ENCODE data around the gene FBXW11.
"Not testable (repeated sequence)": the region's sequence is repeated elsewhere in the genome, so short reads cannot be mapped to it uniquely, and the experiment has no call there.

FBXW11 gene

DNA sequence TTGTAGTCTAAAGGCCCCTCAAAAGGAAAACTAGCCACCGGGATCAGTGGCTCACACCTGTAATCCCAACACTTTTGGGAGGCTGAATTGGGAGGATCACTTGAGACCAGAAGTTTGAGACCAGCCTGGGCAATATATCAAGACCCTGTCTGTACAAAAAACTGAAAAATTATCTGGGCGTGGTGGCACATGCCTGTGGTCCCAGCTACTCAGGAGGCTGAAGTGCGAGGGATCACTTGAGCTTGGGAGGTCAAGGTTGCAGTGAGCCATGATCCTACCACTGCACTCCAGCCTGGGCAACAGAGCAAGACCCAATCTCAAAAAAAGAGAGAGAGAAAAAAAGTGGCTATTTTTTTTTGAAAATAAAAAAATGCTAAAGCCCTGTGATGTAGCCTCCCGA, 55.2 kb downstream of the FBXW11 start:
- no peak for DNase-seq

DNA sequence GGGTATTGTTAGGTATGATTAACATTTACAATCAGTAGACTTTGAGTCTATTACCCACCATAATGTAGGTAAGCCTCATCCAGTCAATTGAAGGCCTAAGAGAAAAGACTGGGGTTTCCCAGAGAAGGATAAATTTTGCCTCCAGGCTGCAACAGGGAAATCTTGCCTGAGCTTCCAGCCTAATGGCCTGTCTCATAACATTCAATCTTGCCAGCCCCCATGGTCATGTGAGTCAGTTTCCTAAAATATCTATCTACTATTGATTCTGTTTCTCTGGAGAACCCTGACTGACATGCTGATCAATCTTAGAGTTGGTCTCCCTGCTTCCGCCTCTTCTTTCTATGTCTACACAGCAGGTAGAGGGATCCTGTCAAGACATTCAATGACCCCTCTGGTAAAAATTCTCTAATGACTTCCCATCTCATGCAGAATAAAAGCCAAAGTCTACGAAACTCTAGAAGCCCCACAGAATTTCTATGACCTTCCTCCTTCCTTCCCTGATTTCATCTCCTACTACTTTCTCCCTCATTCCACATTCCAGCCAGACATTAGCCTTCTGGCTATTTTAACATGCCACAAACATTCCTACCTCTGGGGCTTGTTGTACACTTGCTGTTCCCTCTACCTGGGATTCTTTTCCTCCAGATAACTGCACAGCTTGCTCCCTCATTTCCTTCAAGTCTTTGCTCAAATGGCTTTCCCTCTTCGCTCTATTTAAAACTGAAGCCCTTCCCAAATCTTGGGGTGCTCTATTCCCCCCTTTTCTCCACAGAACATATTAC, 60.2 kb downstream of the FBXW11 start:
- no peak for DNase-seq

DNA sequence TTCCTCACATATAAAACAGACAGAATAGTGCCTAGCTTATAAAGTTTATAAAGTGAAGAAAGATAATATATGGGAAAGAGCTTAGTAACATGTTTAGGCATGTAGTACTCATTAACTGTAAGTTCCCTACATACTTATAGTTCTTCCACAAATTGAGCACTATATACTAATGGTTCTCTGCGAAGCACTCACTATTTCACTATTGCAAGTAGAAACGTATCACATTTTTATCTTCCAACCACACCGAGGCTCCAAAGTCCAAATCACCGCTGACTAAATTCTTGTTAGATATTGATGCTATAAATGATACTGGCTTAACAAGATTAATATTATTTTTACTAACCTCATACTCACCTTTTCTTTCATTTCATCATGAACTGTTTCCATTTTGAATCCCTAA, 61.0 kb downstream of the FBXW11 start:
- DNase-seq, result no peak

DNA sequence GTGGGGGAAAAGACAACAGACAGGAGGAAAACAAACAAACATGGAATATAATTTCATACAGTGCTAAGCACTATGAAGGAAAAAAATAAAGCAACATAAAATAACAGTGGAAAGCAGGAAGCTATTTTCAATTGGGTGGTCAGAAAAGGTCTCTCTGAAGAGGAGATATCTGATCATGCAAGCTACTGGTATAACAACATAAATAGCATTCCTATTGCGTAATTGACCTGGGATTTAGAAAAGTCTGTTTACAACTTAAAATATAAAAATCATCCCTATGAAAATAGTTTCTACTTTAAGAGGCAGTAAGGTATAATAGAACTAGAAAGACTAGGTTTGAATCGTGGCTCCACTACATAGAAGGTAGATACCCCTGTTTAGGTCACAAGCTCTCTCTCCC, 61.4 kb downstream of the FBXW11 start:
- peak; percentile 19 for DNase-seq

DNA sequence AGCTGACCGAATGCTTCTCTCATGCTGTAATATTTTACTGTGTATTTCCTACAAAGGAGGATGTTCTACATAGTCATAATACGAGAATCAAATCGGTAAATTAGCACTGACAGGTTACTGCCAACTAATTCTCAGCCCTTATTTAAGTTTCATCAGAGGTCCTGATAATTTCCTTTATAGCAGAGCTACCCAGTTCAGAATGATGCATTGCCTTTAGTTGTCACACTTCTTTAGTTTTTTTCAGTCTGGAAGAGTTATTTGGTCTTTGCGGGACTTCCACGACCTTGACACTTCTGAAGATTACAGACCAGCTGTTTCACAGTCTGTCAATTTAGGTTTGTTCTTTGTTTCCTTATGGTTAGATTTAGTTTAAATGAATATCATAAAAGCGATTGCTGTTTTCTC, 64.3 kb downstream of the FBXW11 start:
- DNase-seq, result not testable (repeated sequence)

DNA sequence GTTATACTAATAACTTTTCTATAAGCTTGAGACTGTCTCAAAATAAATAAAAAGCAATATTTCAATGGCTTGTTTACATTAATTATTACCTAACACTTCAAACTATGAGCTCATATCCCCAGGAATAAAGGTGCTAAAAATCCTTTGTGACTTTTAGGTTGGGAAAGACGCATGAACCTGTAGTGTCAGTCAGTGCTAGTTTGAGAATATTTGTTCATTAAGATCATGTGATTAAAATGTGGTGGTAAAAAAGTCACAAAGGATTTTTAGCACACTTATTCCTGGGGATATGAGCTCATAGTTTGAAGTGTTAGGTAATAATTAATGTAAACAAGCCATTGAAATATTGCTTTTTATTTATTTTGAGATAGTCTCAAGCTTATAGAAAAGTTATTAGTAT, 64.8 kb downstream of the FBXW11 start:
- DNase-seq, result not testable (repeated sequence)

DNA sequence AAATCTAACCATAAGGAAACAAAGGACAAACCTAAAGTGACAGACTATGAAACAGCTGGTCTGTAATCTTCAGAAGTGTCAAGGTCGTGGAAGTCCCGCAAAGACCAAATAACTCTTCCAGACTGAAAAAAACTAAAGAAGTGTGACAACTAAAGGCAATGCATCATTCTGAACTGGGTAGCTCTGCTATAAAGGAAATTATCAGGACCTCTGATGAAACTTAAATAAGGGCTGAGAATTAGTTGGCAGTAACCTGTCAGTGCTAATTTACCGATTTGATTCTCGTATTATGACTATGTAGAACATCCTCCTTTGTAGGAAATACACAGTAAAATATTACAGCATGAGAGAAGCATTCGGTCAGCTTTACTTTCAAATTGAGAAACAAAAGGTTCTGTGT, 65.2 kb downstream of the FBXW11 start:
- not testable (repeated sequence) for DNase-seq

DNA sequence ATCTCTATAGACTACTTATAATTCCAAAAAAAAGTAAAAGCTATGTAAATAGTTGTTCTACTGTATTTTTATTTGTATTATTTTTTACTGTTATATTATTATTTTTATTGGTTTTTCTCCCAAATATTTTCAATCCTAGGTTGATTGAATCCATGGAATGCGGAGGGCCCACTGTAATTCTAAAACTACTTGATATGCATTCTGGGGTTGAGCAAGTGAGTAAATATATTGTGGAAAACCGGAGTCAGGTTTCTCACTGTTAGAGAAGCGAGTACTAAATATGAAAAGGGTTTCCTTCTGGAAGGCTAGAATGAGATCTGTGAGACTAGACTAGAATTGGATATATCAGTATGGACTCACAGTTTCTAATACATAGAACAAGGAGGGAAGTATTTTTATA, 66.5 kb downstream of the FBXW11 start:
- no peak for DNase-seq

DNA sequence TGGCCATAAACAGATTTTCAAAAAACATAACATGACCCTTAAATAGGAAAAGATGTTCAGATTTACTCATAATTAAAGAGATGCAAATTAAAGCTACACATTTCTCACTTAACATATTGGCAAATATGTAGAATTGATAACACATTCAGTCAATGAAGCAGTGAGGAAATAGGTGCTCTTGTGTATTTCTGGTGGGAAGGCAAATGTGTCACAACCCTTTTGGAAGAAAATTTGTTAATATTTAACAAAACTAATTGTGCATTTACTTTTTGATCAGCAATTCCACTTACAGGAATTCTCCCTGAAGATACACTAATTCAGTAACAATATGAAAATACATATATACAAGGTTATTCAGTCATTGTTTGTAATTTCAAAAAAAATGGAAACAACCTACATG, 68.1 kb downstream of the FBXW11 start:
- no peak for DNase-seq

DNA sequence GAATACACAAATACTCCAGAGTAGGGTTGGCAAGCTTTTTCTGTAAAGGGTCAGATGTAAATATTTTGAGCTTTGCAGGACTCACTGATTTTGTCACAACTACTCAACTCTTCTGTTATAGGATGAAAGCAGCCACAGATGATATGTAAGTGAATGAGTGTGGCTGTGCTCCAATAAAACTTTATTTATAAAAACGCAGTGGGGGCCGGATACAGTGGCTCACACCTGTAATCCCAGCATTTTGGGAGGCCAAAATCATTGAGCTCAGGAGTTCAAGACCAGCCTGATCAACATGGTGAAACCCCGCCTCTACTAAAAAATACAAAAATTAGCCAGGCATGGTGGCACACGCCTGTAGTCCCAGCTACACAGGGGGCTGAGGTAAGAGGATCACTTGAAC, 69.1 kb downstream of the FBXW11 start:
- no peak for DNase-seq

DNA sequence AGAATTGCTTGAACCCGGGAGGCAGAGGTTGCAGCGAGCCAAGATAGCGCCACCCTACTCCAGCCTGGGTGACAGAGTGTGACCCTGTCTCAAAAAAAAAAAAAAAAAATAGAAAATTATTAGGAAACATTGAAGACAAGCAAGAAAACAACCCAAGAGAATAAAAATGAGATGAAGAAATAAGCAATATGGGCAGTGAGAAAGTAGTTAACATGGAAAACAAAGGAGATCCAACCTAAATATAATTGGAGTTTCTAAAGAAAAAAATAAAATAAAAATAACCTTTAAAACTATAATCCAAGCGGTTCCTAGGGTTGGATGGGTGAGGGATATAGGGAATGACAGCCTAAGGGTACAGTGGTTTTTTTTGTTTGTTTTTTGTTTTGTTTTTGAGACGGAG, 71.9 kb downstream of the FBXW11 start:
- DNase-seq, result no peak

DNA sequence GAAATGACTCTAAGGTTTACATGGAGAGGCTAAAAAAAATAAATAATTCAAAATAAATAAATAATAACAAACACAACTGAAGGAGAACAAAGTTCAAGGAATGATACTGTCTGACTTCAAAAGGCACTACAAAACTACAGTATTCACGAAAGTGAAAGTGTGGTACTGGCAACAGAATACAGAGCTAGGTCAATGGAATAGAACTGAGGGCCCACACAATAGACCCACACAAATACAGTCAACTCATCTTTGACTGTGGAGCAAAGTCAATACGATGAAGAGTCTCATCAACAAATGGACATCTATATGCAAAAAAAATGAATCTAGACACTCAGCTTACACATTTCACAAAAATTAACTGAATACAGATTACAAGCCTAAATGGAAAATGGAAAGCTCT, 75.3 kb downstream of the FBXW11 start:
- no peak for DNase-seq

DNA sequence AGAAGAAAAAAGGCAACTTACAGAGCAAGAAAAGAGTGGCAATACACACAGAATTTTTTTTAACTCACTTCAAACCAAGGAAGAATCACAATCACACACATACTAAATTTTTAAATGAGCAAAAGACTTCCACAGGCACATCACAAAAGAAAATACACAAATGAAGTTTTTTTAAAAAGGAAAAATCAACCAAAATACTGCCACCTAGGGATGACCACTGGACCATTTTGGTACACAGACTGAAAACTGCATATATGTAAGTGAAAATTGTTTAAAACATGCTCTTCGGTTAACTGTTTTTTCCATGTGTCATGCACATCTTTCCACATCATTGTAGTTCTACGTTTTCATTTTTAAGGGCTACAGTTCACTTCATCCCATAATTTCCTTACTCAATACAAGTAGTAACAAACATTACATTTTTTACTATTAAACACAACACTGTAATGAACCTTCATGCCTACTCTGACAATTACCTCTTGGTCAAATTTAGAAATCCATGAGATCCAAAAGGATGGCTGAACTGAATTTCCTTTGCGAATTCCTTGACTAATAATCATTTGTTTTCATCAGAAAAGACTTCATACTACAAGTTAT, 79.0 kb downstream of the FBXW11 start:
- peak; percentile 4 for DNase-seq

DNA sequence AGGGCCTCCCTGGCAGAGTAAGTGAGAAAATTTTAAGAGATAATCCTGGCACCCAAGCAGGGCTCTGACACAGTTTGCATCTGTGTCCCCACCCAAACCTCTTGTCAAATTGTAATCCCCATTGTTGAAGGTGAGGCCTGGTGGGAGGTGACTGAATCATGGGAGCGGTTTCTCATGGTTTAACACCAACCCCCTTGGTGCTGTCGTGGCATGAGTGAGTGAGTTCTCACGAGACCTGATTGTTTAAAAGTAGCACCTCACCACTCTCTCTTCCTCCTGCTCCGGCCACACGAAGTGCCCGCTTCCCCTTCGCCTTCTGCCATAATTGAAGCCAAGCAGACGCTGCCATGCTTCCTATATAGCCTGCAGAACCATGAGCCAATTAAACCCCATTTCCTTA, 80.1 kb downstream of the FBXW11 start:
- DNase-seq, result peak; percentile 78

DNA sequence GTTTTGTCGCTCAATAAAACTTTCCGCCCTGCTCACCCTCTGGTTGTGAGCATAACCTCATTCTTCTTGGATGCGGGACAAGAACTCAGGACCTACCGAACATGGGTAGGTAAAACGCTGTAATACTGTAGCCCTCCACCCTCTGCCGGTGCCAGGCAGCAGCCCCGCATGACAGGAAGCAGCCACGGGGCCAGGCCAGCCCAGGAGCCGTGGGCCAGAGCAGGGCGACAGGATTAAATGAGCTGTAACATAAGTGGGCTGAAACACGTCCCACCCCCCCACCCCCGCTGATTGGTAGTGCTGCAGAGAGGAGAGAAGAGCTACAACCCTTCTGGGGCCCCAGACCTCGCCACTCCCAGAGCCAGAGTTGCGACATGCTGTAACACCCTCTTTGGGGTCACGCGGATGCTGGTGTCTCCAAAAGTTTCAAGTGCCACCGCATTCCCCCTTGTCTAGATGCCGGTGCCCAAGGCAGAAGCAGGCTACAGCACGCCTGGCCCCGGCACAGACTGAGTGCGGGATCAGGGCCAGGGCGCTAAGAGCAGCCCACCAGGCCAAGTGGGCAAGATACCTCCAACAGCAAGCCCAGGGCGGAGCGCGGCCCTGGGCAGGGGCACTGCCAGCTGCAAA, 81.8 kb downstream of the FBXW11 start:
- DNase-seq, result no peak

DNA sequence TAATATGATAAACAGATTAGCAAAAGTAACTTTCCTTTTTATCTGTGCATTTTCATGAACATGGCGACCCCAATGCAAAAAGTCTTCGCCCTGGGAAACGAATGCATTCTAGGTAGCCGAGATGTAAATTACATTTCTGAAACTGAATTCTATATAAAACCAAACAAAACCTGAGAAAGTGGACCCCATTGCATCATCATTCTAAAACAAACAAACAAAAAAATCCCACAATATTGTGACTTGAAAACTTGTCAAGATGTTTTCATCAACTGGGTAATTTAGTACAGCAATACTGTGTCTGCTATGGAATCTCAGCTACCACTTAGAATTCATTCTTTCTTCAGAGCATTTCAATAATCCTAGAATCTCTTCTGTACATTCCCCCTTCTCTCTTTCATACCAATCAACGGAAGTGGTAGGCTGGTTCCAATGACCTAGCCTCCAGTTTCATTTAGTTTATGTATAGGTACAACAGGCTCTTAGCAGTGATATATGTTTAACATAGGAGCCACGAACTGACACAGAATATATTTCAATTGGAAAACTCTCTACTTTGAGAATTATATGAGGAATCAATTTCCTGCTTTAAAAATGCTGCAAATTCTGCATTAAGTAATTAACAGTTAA, 85.6 kb downstream of the FBXW11 start:
- DNase-seq, result no peak

DNA sequence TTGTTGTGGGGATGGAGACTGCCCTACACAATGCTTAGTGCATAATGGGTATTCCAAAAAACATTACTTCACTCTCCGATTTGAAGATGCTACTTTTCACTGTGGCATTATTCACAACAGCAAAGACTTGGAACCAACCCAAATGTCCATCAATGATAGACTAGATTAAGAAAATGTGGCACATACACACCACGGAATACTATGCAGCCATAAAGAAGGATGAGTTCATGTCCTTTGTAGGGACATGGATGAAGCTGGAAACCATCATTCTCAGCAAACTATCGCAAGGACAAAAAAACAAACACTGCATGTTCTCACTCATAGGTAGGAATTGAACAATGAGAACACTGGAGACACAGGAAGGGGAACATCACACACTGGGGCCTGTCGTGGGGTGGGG, 90.7 kb downstream of the FBXW11 start:
- not testable (repeated sequence) for DNase-seq

DNA sequence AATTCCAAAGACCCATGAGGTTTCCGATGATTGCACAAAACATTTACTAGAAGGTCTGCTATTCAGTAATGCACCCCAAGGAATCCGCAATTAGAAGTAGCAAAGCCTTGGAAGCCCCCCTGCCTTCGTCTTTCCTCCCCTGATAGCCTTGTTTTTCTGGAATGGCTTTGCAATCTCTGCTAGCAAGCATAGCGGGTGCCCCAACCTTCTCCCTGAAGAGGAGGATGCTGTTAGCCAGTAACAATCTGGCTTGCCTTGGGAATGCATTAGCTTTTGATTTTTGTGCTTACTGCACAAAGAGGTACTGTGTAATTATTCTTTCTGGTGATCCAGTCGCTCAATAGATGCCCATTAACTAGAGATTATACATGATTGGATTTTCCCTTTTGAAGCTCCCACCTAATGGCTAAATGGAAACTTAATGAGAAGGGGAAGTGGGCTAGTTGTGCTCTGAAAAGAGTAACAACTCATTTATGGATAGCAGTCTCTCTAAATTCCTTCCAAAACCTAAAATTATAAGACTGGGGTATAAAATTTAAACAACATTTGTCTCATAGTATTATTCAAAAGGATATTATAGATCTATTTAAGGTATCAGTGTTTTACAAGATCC, 91.6 kb downstream of the FBXW11 start:
- no peak for DNase-seq

DNA sequence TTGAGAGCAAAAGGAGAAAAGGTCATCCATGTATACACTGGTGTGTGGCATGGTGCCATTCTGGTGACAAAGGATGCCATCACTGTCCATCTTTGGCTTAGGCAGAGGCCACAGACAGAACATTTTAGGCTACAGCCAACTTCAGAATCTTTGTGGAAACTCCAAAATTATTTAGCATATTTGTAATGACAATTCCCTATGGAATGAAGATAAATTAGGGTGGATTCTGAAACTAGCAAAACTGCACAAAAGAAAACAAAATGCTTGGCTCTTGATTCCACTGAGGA, 92.5 kb downstream of the FBXW11 start:
- DNase-seq, result no peak

DNA sequence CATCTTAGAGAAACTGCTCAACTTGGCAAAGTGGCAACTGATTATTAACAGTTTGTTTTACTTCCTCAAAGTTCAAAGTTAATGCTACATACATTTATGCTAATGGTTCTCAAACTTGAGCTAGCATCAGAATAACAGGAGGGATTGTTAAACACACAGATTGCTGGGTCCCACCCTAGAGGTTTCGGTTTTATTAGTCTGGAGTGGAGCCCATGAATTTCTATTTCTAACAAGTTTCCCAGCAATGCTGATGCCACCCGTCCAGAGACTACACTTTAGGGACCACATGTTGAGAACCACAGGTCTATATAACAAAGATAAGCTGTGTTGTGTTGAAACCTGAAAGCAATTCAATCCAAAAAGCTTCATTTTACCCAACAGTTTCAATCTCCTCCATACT, 95.3 kb downstream of the FBXW11 start:
- DNase-seq, result no peak

DNA sequence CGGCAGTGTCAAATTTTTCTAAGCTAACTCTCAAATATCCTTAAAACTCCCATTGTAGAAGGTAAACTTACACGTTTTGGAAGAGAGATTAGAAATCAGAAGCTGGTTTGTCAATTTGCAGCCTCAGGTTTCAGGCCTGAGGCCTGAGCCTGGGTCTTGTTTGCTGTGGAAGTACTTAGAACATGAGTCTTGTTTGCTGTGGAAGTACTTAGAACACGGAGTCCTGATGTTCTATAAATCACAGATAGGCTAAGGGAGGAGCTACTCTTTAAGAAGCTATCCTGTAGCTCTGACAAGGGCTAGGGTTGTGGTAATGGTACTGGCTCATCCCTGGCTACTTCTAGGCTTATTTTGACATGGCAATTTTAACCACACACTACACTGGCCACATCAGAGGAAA, 97.8 kb downstream of the FBXW11 start:
- no peak for DNase-seq

DNA sequence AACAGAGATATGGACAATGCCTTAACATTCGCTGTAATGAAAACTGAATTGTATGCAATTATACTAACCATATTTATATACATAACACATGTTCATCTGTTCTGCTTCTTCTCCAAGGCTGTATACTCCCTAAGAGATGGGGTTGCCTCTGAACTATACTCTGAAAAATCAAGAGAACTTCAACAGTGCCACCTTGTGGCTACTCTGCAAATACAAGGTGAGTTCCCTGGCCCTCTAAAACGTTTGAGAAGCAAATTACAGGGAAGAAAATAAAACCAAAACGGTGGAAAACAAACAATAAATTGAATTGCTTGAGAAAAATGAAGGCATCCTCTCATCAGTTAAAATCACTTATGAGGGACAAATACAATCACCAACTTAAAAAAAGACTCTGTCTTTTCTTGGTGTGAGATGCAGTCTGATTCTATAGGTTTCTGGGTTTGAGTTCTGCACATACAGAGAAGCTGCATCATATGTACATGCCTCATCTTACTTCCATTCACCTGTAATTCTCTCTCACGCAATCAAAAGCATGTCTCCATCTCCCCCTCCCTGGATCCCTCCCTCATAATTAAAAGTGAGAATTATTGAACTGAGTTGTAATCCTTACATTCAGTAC, 98.6 kb downstream of the FBXW11 start:
- peak; percentile 50 for DNase-seq

Data from MV-4-11 (cell line).